Measurements from ENCODE around the gene IGFBP2.

Gene IGFBP2

DNA sequence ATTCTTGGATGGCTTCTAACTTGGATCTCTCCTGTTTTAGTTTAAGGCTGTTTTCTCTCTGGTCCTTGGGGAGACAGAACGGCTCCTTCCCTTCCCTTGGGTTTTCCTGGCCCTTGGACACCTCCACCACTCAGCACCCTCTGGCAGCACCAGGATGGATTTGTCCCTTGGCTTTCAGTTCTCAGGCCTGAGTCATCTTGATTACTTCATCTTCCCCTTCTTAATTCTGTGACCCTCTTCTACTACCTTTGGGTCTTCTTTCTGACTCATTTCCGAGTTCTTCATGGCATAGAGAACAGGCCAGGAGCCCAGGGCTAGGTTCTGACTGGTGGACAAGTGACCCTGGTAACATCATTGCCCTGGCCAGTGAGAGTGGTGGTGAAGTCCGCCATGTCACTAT lies 14.9 kb downstream of the IGFBP2 start:
- no peaks in the 10 kb centered on the region for H3K27me3 ChIP-seq (ENCODE audit: control insufficient read depth, insufficient read depth, low read length)
- no peaks in the 10 kb centered on the region for H3K9me3 ChIP-seq (ENCODE audit: control insufficient read depth, insufficient read depth, low read length)
- H3K36me3 ChIP-seq (ENCODE audit: control insufficient read depth, insufficient read depth, low read length) = no peaks in the 10 kb centered on the region
- H3K4me3 ChIP-seq (ENCODE audit: low read depth, low read length) = no peak overlapping the region
- peaks cover 10% of the 10 kb centered on the region for H3K4me1 ChIP-seq (ENCODE audit: control insufficient read depth, insufficient read depth, low read length)
- H3K9ac ChIP-seq (ENCODE audit: low read depth, low read length) = no peak overlapping the region

GRCh38 chr2:216649574-216649973 lies 16.4 kb downstream of the IGFBP2 start:
- Histone ChIP-seq H3K9me3 (ENCODE audit: control insufficient read depth, insufficient read depth, low read length) (no peaks in the 10 kb centered on the region), H3K4me3 (ENCODE audit: low read depth, low read length) (no peak overlapping the region), H3K4me1 (ENCODE audit: control insufficient read depth, insufficient read depth, low read length) (peaks cover 2% of the 10 kb centered on the region), H3K27me3 (ENCODE audit: control insufficient read depth, insufficient read depth, low read length) (no peaks in the 10 kb centered on the region), H3K36me3 (ENCODE audit: control insufficient read depth, insufficient read depth, low read length) (no peaks in the 10 kb centered on the region), H3K9ac (ENCODE audit: low read depth, low read length) (no peak overlapping the region)

DNA sequence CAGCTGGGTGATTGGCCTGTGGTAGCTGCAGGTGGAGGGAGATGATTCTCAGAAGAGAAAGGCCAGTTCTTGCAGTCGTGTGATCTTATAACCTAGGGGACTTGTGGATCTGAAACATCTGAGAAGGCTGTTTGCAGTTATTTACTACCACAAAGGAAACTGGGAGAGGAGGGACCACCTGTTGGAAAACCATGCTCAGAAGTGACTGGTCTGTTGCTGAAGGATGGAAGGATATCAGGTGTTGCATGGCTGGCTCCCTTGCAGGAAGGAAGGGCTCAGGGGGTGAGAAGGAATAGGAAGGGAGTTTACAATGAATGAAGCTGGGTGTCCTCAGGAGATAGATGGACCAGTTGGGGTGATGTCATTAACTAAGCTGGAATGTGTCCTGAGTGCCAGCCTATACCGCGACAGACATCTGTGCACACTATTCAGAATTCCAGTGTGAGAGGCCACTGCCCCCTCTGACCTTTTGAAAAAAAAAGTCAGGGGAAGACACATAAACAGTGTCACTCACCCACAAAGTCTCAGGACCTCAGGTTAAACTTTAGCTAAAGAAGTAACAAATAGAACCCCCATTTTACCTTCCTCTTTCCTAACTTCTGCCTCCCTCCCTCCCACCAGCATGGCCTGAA lies 17.5 kb downstream of the IGFBP2 start:
- no peak overlapping the region for H3K9ac ChIP-seq (ENCODE audit: low read depth, low read length)
- H3K27me3 ChIP-seq (ENCODE audit: control insufficient read depth, insufficient read depth, low read length) = no peaks in the 10 kb centered on the region
- H3K9me3 ChIP-seq (ENCODE audit: control insufficient read depth, insufficient read depth, low read length) = no peaks in the 10 kb centered on the region
- H3K36me3 ChIP-seq (ENCODE audit: control insufficient read depth, insufficient read depth, low read length) = no peaks in the 10 kb centered on the region
- H3K4me1 ChIP-seq (ENCODE audit: control insufficient read depth, insufficient read depth, low read length) = peaks cover 2% of the 10 kb centered on the region
- H3K4me3 ChIP-seq (ENCODE audit: low read depth, low read length) = no peak overlapping the region

GRCh38 chr2:216651351-216651881 lies 18.2 kb downstream of the IGFBP2 start:
- no peaks in the 10 kb centered on the region for H3K9me3 ChIP-seq (ENCODE audit: control insufficient read depth, insufficient read depth, low read length)
- no peaks in the 10 kb centered on the region for H3K27me3 ChIP-seq (ENCODE audit: control insufficient read depth, insufficient read depth, low read length)
- H3K36me3 ChIP-seq (ENCODE audit: control insufficient read depth, insufficient read depth, low read length) = no peaks in the 10 kb centered on the region
- no peak overlapping the region for H3K9ac ChIP-seq (ENCODE audit: low read depth, low read length)
- no peak overlapping the region for H3K4me3 ChIP-seq (ENCODE audit: low read depth, low read length)
- peaks cover 2% of the 10 kb centered on the region for H3K4me1 ChIP-seq (ENCODE audit: control insufficient read depth, insufficient read depth, low read length)

DNA sequence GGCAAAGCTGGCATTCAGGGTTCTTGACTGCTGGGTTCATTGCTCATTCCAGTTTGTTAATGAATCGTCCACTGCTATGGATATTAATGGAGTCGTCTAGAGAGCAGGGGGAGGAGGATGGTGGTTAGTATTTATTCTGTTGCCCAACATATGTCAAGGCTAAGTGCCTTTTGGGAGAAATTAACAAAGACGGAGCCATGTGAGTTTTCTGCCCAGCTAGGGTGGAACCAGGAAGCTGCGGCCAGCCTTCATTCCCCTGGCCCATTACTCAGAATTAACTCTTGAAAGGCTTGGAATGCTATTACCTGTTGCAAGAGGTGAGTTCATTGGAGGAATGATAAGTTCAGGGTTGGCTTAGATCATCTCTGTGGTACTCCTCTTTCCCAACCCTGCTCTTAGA lies 19.3 kb downstream of the IGFBP2 start:
- H3K36me3 ChIP-seq (ENCODE audit: control insufficient read depth, insufficient read depth, low read length) = no peaks in the 10 kb centered on the region
- peaks cover 2% of the 10 kb centered on the region for H3K4me1 ChIP-seq (ENCODE audit: control insufficient read depth, insufficient read depth, low read length)
- no peaks in the 10 kb centered on the region for H3K27me3 ChIP-seq (ENCODE audit: control insufficient read depth, insufficient read depth, low read length)
- no peak overlapping the region for H3K9ac ChIP-seq (ENCODE audit: low read depth, low read length)
- no peaks in the 10 kb centered on the region for H3K9me3 ChIP-seq (ENCODE audit: control insufficient read depth, insufficient read depth, low read length)
- H3K4me3 ChIP-seq (ENCODE audit: low read depth, low read length) = no peak overlapping the region

DNA sequence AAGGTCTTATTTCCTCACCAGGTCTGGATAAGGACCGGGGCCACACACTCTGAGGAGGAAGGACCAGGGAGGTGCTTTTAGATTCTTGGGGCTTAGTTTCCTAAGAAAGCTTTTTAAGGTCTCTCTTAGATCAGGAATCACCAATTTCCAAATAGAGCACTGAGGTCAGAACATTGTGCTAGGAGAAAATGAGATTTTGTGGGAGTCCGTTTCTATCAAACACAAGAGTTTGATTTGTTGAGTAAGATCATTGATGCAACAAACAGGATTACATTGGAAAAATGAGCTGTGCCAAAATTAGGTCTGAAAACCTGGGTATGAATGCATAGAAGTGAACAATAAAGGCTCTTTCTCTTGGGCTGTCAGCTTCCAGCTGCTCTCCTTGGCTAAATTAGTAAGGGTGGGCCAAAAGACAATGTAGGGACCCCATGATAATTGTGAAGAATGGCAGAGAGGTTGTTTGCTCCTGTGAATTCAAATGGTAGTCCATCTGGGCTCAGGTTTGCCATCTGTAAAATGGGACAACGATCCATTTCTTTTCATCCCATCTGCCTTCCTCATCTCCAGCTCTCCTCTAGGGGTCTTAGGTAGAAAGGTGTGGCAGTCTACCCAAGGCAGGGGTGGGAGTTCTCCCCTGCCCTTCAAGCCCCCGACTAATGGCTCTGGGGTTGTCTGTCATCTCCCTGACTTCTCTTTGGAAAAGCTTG lies 20.0 kb downstream of the IGFBP2 start:
- Histone ChIP-seq H3K4me1 (ENCODE audit: control insufficient read depth, insufficient read depth, low read length) (peaks cover 2% of the 10 kb centered on the region), H3K9ac (ENCODE audit: low read depth, low read length) (no peak overlapping the region), H3K4me3 (ENCODE audit: low read depth, low read length) (no peak overlapping the region)

GRCh38 chr2:216653931-216654365 lies 20.7 kb downstream of the IGFBP2 start:
- H3K36me3 ChIP-seq (ENCODE audit: control insufficient read depth, insufficient read depth, low read length) = peaks cover 3% of the 10 kb centered on the region
- no peaks in the 10 kb centered on the region for H3K27me3 ChIP-seq (ENCODE audit: control insufficient read depth, insufficient read depth, low read length)
- H3K4me3 ChIP-seq (ENCODE audit: low read depth, low read length) = no peak overlapping the region
- no peak overlapping the region for H3K9ac ChIP-seq (ENCODE audit: low read depth, low read length)
- no peaks in the 10 kb centered on the region for H3K9me3 ChIP-seq (ENCODE audit: control insufficient read depth, insufficient read depth, low read length)
- peaks cover 2% of the 10 kb centered on the region for H3K4me1 ChIP-seq (ENCODE audit: control insufficient read depth, insufficient read depth, low read length)

More for the DNA sequence above, 20.0 kb downstream of the IGFBP2 start:
- H3K9me3 ChIP-seq (ENCODE audit: control insufficient read depth, insufficient read depth, low read length) = no peaks in the 10 kb centered on the region
- H3K27me3 ChIP-seq (ENCODE audit: control insufficient read depth, insufficient read depth, low read length) = no peaks in the 10 kb centered on the region
- no peaks in the 10 kb centered on the region for H3K36me3 ChIP-seq (ENCODE audit: control insufficient read depth, insufficient read depth, low read length)

DNA sequence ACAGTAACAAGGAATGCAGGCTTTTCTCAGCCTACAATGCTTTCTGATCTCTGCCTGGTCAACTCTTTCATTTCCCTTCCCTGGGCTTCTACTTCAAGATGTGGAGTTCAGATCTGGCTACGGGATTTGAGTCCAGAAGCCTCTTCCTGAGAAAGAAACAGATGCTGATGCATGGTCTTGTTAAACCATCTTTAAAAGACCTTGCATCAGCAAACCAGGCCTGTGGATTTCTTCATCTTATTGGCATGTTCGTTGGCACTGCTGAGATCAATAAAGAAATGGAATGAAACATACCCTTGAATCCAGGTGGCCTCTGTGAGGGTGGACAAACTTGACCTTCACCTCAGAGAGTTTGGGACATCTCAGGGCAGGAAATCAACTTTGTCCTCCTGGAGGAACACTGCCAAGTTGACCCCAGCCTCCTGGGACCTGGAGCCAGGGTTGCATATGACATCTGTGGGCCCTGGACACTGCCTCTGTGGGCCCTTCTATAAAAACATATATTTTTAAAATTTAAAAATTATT lies 21.4 kb downstream of the IGFBP2 start:
- H3K4me1 ChIP-seq (ENCODE audit: control insufficient read depth, insufficient read depth, low read length) = no peaks in the 10 kb centered on the region
- H3K4me3 ChIP-seq (ENCODE audit: low read depth, low read length) = no peak overlapping the region
- H3K9me3 ChIP-seq (ENCODE audit: control insufficient read depth, insufficient read depth, low read length) = no peaks in the 10 kb centered on the region
- no peak overlapping the region for H3K9ac ChIP-seq (ENCODE audit: low read depth, low read length)
- peaks cover 4% of the 10 kb centered on the region for H3K36me3 ChIP-seq (ENCODE audit: control insufficient read depth, insufficient read depth, low read length)
- H3K27me3 ChIP-seq (ENCODE audit: control insufficient read depth, insufficient read depth, low read length) = no peaks in the 10 kb centered on the region

GRCh38 chr2:216657086-216657855 lies 24.1 kb downstream of the IGFBP2 start:
- Histone ChIP-seq H3K36me3 (ENCODE audit: control insufficient read depth, insufficient read depth, low read length) (peaks cover 22% of the 10 kb centered on the region), H3K9ac (ENCODE audit: low read depth, low read length) (no peak overlapping the region), H3K4me1 (ENCODE audit: control insufficient read depth, insufficient read depth, low read length) (no peaks in the 10 kb centered on the region), H3K9me3 (ENCODE audit: control insufficient read depth, insufficient read depth, low read length) (no peaks in the 10 kb centered on the region), H3K4me3 (ENCODE audit: low read depth, low read length) (no peak overlapping the region), H3K27me3 (ENCODE audit: control insufficient read depth, insufficient read depth, low read length) (no peaks in the 10 kb centered on the region)

DNA sequence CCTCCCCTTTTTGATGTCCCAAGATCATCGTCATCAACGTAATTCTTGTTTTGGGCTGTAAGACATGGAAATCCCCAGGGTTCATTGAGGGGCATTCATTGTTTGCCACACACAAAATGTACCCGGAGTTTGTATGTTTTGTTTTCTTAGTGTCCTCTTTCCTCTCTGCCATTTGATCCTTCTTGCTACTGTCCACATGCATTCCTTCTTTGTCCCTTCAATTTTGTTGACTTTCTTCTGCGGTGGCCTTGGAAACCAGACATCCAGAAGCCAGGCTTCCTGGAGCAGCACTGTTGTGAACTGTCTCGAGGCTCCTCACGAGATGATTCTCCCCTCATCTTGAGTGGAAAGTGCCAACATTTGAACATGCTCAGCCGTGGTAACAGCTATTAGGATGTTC lies 24.8 kb downstream of the IGFBP2 start:
- H3K9me3 ChIP-seq (ENCODE audit: control insufficient read depth, insufficient read depth, low read length) = no peaks in the 10 kb centered on the region
- no peak overlapping the region for H3K4me3 ChIP-seq (ENCODE audit: low read depth, low read length)
- H3K9ac ChIP-seq (ENCODE audit: low read depth, low read length) = no peak overlapping the region
- H3K27me3 ChIP-seq (ENCODE audit: control insufficient read depth, insufficient read depth, low read length) = no peaks in the 10 kb centered on the region
- H3K36me3 ChIP-seq (ENCODE audit: control insufficient read depth, insufficient read depth, low read length) = peaks cover 22% of the 10 kb centered on the region
- H3K4me1 ChIP-seq (ENCODE audit: control insufficient read depth, insufficient read depth, low read length) = no peaks in the 10 kb centered on the region

DNA sequence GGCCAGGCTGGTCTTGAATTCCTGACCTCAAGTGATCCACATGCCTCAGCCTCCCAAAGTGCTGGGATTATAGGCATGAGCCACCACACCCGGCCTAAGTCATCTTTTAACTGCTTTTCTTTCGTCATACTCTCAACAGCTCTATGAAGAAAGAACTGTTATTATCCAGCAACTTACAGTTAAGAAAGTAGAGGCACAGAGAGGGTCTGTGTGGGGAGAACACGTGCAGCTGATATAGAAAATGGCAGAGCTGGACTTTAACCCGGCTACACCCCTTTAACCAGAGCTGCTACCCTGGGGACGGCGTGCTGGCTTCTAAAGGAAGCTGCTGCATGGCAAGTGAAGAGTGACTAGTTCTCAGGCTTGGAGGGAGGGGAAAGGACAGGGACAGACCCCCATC lies 25.5 kb downstream of the IGFBP2 start:
- H3K9me3 ChIP-seq (ENCODE audit: control insufficient read depth, insufficient read depth, low read length) = no peaks in the 10 kb centered on the region
- no peak overlapping the region for H3K9ac ChIP-seq (ENCODE audit: low read depth, low read length)
- H3K4me1 ChIP-seq (ENCODE audit: control insufficient read depth, insufficient read depth, low read length) = no peaks in the 10 kb centered on the region
- no peak overlapping the region for H3K4me3 ChIP-seq (ENCODE audit: low read depth, low read length)
- no peaks in the 10 kb centered on the region for H3K27me3 ChIP-seq (ENCODE audit: control insufficient read depth, insufficient read depth, low read length)
- peaks cover 25% of the 10 kb centered on the region for H3K36me3 ChIP-seq (ENCODE audit: control insufficient read depth, insufficient read depth, low read length)

All from iPS-15b (cell line).